GM12873 (cell line): Measurements from ENCODE around the gene NDST1.

Experiments
- CTCF ChIP-seq: IDR thresholded peaks from 2 replicates; pipeline ENCODE4 v1.5.1; 2012; ENCODE audit warnings: low read depth, mild to moderate bottlenecking, moderate library complexity, low read length, control low read depth; ENCODE audit not compliant: insufficient read depth; ENCODE audit errors: missing control alignments

NDST1 gene

GRCh38 chr5:150601491-150602345 lies 93.8 kb downstream of the NDST1 start:
- no peak for TF ChIP-seq CTCF

GRCh38 chr5:150603052-150603451 lies 95.1 kb downstream of the NDST1 start:
- no peak for TF ChIP-seq CTCF

GRCh38 chr5:150603491-150603890 lies 95.6 kb downstream of the NDST1 start:
- no peak for TF ChIP-seq CTCF

GRCh38 chr5:150604010-150604409 lies 96.1 kb downstream of the NDST1 start:
- no peak for TF ChIP-seq CTCF

- TF ChIP-seq CTCF, result no peak
Observed at GRCh38 chr5:150604894-150605440, 97.0 kb downstream of the NDST1 start.

- no peak for TF ChIP-seq CTCF
Observed at GRCh38 chr5:150605546-150605945, 97.6 kb downstream of the NDST1 start.

- TF ChIP-seq CTCF, result no peak
Observed at GRCh38 chr5:150606476-150606875, 98.5 kb downstream of the NDST1 start.
